ENCODE data around the gene PRKCA. TPM values are rescaled to one million over a fixed set of nuclear protein-coding genes. Genes with fewer than 3 reads are reported as not detected.

PRKCA gene
- total and polyA plus RNA-seq, 4 donors: 3.0 to 14.1 (median 5.4) TPM

DNA sequence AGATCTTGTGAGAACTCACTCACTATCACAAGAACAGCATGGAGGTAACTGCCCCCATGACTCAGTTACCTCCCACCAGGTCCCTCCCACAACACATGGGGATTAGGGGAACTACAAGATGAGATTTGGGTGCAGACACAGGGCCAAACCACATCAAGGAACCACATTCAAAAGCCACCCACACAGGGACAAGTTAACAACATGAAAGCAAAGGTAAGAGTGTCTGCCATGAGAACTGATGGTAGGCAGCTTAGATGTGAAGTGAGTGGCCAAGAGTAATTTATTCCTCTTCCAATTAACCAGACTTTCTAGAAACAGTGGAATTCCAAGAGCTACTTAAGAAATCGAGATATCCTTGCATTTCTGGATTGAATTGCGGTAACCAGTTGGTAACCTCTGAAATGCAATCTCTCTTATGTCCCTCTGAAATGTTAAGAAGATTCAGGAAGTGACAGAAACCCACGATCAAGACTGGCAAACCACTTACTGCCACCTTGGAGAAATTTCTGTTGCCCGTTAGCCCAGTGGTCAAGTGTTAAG, 365.1 kb downstream of the PRKCA start:
- Histone ChIP-seq H3K27ac (ENCODE audit: low read depth in 1 of 2, low read length in 2 of 2) (no peak overlapping the region), H3K9me3 (ENCODE audit: control insufficient read depth in 4 of 4, low read length in 3 of 4) (no peaks in the 10 kb centered on the region), H3K9ac (ENCODE audit: low read depth in 1 of 2, low read length in 2 of 2) (no peak overlapping the region), H3K36me3 (ENCODE audit: control insufficient read depth in 4 of 4, insufficient read depth in 3 of 4, low read depth in 1 of 4, low read length in 3 of 4) (no peaks in the 10 kb centered on the region), H3K4me1 (ENCODE audit: control insufficient read depth in 4 of 4, insufficient read depth in 4 of 4, low read length in 3 of 4) (no peaks in the 10 kb centered on the region), H3K27me3 (ENCODE audit: control insufficient read depth in 4 of 4, insufficient read depth in 4 of 4, low read length in 3 of 4) (no peaks in the 10 kb centered on the region), H3K4me3 (ENCODE audit: low read depth in 1 of 3, low read length in 3 of 3) (no peak overlapping the region)
- no peak for TF ChIP-seq GABPA (IDR thresholded peaks at IDR 0.05 in 1 of 2, conservative IDR thresholded peaks at IDR 0.05 in 1 of 2)
- no peak for TF ChIP-seq RXRA (IDR thresholded peaks at IDR 0.05)
- no peak for TF ChIP-seq NR2F2 (IDR thresholded peaks at IDR 0.05)
- TF ChIP-seq, protein P1, sequence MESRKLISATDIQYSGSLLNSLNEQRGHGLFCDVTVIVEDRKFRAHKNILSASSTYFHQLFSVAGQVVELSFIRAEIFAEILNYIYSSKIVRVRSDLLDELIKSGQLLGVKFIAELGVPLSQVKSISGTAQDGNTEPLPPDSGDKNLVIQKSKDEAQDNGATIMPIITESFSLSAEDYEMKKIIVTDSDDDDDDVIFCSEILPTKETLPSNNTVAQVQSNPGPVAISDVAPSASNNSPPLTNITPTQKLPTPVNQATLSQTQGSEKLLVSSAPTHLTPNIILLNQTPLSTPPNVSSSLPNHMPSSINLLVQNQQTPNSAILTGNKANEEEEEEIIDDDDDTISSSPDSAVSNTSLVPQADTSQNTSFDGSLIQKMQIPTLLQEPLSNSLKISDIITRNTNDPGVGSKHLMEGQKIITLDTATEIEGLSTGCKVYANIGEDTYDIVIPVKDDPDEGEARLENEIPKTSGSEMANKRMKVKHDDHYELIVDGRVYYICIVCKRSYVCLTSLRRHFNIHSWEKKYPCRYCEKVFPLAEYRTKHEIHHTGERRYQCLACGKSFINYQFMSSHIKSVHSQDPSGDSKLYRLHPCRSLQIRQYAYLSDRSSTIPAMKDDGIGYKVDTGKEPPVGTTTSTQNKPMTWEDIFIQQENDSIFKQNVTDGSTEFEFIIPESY (IDR thresholded peaks at IDR 0.05): no peak
- TF ChIP-seq, protein P2, sequence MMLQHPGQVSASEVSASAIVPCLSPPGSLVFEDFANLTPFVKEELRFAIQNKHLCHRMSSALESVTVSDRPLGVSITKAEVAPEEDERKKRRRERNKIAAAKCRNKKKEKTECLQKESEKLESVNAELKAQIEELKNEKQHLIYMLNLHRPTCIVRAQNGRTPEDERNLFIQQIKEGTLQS (IDR thresholded peaks at IDR 0.05): no peak
- no peak for TF ChIP-seq FOXA1 (IDR thresholded peaks at IDR 0.05)
- TF ChIP-seq, protein P3, sequence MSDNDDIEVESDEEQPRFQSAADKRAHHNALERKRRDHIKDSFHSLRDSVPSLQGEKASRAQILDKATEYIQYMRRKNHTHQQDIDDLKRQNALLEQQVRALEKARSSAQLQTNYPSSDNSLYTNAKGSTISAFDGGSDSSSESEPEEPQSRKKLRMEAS (IDR thresholded peaks at IDR 0.05): no peak
- TF ChIP-seq HNF4G (IDR thresholded peaks at IDR 0.05): no peak
- no peak for TF ChIP-seq FOXA2 (IDR thresholded peaks at IDR 0.05)
- TF ChIP-seq, protein P4, sequence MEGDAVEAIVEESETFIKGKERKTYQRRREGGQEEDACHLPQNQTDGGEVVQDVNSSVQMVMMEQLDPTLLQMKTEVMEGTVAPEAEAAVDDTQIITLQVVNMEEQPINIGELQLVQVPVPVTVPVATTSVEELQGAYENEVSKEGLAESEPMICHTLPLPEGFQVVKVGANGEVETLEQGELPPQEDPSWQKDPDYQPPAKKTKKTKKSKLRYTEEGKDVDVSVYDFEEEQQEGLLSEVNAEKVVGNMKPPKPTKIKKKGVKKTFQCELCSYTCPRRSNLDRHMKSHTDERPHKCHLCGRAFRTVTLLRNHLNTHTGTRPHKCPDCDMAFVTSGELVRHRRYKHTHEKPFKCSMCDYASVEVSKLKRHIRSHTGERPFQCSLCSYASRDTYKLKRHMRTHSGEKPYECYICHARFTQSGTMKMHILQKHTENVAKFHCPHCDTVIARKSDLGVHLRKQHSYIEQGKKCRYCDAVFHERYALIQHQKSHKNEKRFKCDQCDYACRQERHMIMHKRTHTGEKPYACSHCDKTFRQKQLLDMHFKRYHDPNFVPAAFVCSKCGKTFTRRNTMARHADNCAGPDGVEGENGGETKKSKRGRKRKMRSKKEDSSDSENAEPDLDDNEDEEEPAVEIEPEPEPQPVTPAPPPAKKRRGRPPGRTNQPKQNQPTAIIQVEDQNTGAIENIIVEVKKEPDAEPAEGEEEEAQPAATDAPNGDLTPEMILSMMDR (IDR thresholded peaks at IDR 0.05; ENCODE audit: low read depth, low read length, missing input control): no peak
- TF ChIP-seq EGR1 (IDR thresholded peaks at IDR 0.05; ENCODE audit: low read depth in 2 of 2): no peak
- no peak for TF ChIP-seq RAD21 (IDR thresholded peaks at IDR 0.05)
- TF ChIP-seq, protein P5, sequence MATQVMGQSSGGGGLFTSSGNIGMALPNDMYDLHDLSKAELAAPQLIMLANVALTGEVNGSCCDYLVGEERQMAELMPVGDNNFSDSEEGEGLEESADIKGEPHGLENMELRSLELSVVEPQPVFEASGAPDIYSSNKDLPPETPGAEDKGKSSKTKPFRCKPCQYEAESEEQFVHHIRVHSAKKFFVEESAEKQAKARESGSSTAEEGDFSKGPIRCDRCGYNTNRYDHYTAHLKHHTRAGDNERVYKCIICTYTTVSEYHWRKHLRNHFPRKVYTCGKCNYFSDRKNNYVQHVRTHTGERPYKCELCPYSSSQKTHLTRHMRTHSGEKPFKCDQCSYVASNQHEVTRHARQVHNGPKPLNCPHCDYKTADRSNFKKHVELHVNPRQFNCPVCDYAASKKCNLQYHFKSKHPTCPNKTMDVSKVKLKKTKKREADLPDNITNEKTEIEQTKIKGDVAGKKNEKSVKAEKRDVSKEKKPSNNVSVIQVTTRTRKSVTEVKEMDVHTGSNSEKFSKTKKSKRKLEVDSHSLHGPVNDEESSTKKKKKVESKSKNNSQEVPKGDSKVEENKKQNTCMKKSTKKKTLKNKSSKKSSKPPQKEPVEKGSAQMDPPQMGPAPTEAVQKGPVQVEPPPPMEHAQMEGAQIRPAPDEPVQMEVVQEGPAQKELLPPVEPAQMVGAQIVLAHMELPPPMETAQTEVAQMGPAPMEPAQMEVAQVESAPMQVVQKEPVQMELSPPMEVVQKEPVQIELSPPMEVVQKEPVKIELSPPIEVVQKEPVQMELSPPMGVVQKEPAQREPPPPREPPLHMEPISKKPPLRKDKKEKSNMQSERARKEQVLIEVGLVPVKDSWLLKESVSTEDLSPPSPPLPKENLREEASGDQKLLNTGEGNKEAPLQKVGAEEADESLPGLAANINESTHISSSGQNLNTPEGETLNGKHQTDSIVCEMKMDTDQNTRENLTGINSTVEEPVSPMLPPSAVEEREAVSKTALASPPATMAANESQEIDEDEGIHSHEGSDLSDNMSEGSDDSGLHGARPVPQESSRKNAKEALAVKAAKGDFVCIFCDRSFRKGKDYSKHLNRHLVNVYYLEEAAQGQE (IDR thresholded peaks at IDR 0.05): no peak
- no peak for TF ChIP-seq JUND (IDR thresholded peaks at IDR 0.05)
- DNase-seq (ENCODE audit: low spot score): no peak
- 93% methylated on average over 4 of the region's 4 CpGs for WGBS

DNA sequence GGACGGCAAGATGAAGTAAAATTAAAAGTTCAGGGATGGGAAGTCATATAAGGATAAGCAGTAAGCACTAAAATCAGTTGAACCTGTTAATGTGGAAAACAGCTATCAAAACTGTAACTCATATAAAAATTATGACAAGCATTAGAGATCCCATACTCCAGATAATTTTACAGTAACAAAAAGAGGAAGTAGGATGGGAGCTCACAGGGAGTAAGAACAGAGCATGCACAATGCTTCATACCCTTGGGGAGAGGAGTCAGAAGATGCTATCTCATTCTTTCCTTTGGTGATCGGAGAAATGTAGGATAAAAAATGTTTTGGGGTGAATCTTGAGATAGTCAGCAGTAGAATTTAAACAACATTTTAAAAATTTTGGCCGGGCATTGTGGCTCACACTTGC, 367.8 kb downstream of the PRKCA start:
- TF ChIP-seq FOXA2 (IDR thresholded peaks at IDR 0.05) (no peak), RXRA (IDR thresholded peaks at IDR 0.05) (no peak), JUND (IDR thresholded peaks at IDR 0.05) (no peak), HNF4A (conservative IDR thresholded peaks at IDR 0.05) (no peak), SP1 (IDR thresholded peaks at IDR 0.05) (no peak), FOXA1 (IDR thresholded peaks at IDR 0.05) (no peak), NR2F2 (IDR thresholded peaks at IDR 0.05) (no peak), RAD21 (IDR thresholded peaks at IDR 0.05) (no peak)
- TF ChIP-seq, protein P1 (IDR thresholded peaks at IDR 0.05): no peak
- TF ChIP-seq, protein P3 (IDR thresholded peaks at IDR 0.05): no peak
- TF ChIP-seq, protein P5 (IDR thresholded peaks at IDR 0.05): no peak
- Histone ChIP-seq H3K27ac (ENCODE audit: low read depth in 1 of 2, low read length in 2 of 2) (no peak overlapping the region), H3K4me3 (ENCODE audit: low read depth in 1 of 3, low read length in 3 of 3) (no peak overlapping the region), H3K4me1 (ENCODE audit: control insufficient read depth in 4 of 4, insufficient read depth in 4 of 4, low read length in 3 of 4) (no peaks in the 10 kb centered on the region), H3K9me3 (ENCODE audit: control insufficient read depth in 4 of 4, low read length in 3 of 4) (no peaks in the 10 kb centered on the region), H3K36me3 (ENCODE audit: control insufficient read depth in 4 of 4, insufficient read depth in 3 of 4, low read depth in 1 of 4, low read length in 3 of 4) (no peaks in the 10 kb centered on the region), H3K9ac (ENCODE audit: low read depth in 1 of 2, low read length in 2 of 2) (no peak overlapping the region), H3K27me3 (ENCODE audit: control insufficient read depth in 4 of 4, insufficient read depth in 4 of 4, low read length in 3 of 4) (no peaks in the 10 kb centered on the region)
- 96% methylated on average over 3 of the region's 3 CpGs for WGBS
- DNase-seq (ENCODE audit: low spot score): no peak

Data from liver (tissue), 9 donors.